ENCODE data around the gene MOCOS. TPM values are rescaled to one million over a fixed set of nuclear protein-coding genes. Genes with fewer than 3 reads are reported as not detected.

Gene MOCOS
- total and polyA plus RNA-seq, 2 of the 8 experiments (the other 6 are each of a cell fraction or from before 2014, with no cell fraction given) = 4.7 to 5.8 TPM

DNA sequence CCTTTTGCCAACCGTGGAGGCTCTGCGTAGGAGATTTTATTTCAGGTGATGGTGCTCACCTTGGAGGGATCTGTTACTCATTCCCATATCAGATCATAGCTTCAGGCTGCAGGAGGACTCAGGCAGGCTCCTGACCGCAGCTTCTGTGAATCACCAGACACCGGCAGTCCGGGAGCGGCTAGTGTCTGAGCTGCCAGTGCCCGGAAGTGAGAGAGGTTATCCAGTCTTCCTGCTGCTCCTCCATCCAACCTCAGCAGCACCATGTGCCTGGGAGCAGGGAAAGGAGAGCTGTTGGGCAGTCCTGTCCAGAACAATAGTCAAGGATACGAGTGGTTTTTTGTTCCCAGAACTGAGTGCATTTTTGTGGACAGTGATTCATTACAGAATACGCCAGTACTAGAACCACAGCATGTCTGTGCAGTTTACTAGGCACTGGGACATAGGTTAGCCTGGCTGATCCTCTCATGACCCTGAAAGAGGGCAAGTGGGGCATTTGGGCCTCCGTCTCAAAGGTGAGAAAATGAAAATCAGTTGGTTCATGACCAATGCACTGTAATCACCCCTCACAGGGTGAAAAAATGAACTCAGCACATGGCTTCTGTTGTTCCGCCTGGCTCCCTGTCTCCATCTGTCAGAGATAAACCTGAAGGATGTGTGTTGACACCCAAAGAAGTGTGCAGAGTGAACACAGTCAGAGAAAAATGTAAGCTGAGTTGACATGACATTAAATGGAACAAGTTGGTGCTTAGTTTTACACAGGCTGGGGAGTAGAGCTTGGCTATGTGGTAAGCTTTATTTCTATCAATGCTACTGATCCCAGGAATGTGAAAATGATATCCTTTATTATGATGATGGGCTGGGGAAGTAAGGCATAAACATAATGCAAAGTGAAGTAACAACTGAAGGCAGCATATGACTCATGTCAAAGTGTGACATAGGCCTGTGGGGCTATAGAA, 122.4 kb downstream of the MOCOS start (continued):
- no peak for TF ChIP-seq CHD1 (IDR thresholded peaks at IDR 0.05; ENCODE audit: low read depth, low read length)

Measured in H1 (cell line).